HEK293 (cell line): Measurements from ENCODE around the gene SDS.

Source experiments
- CTCF ChIA-PET: fragments of 350-600 bp; formaldehyde crosslinking; extraction: SDS; loops from one replicate; lab custom pipeline; 2021; ENCODE audit warnings: antibody characterized with exemption; lab: Yijun Ruan, JAX
- POLR2A ChIA-PET: fragments of 300-600 bp; formaldehyde crosslinking; extraction: SDS; loops from one replicate; lab custom pipeline; 2020; ENCODE audit warnings: antibody characterized with exemption, inconsistent platforms; lab: Yijun Ruan, JAX
- H3K27ac ChIP-seq: fragments of 200-500 bp; sonication (Bioruptor generic); 2 replicates; pipeline ENCODE4 v1.5.1; 2014; ENCODE audit warnings: low read depth, low read length, control low read depth, inconsistent platforms; ENCODE audit errors: extremely low read depth
- H3K36me3 ChIP-seq, 2 experiments: fragments of 200-500 bp in 1 of 2; sonication (Bioruptor generic) in 1 of 2; 1 replicate in 1 of 2; 2 replicates in 1 of 2; pipeline ENCODE4 v1.5.1; 2014 to 2017; ENCODE audit warnings: inconsistent platforms in 2 of 2, low read length in 2 of 2; ENCODE audit not compliant: control insufficient read depth in 2 of 2, insufficient read depth in 1 of 2
- H3K4me1 ChIP-seq: fragments of 200-500 bp; sonication (Bioruptor generic); 2 replicates; pipeline ENCODE4 v1.5.1; 2014; ENCODE audit warnings: mild to moderate bottlenecking, low read length, inconsistent platforms; ENCODE audit not compliant: control insufficient read depth, insufficient read depth
- H3K4me3 ChIP-seq: 2 replicates; pipeline ENCODE4 v1.5.1; 2011; ENCODE audit warnings: low read depth, mild to moderate bottlenecking, control low read depth, low read length, moderate library complexity
- H3K9me3 ChIP-seq: fragments of 200-500 bp; sonication (Bioruptor generic); 2 replicates; pipeline ENCODE4 v1.5.1; 2014; ENCODE audit warnings: low read depth, low read length, inconsistent platforms; ENCODE audit not compliant: control insufficient read depth, insufficient read depth
- BCL11A ChIP-seq: fragments of 450-650 bp; formaldehyde crosslinking; IDR thresholded peaks from 2 replicates; pipeline ENCODE4 v1.5.1; 2016; ENCODE audit warnings: low read depth, missing biosample characterization, missing genetic modification characterization
- MZF1 ChIP-seq: fragments of 450-650 bp; formaldehyde crosslinking; IDR thresholded peaks from 2 replicates; pipeline ENCODE4 v1.5.1; 2017; ENCODE audit warnings: missing biosample characterization, missing genetic modification characterization, borderline replicate concordance
- TSHZ1 ChIP-seq: fragments of 450-650 bp; formaldehyde crosslinking; IDR thresholded peaks from 2 replicates; pipeline ENCODE4 v1.5.1; 2016; ENCODE audit warnings: missing biosample characterization, missing genetic modification characterization, borderline replicate concordance
- ZBTB21 ChIP-seq: fragments of 450-650 bp; formaldehyde crosslinking; IDR thresholded peaks from 2 replicates; pipeline ENCODE4 v1.5.1; 2017; ENCODE audit warnings: missing biosample characterization, missing genetic modification characterization
- ZNF114 ChIP-seq: fragments of 450-650 bp; formaldehyde crosslinking; IDR thresholded peaks from 2 replicates; pipeline ENCODE4 v1.5.0; 2017; ENCODE audit warnings: missing biosample characterization, missing genetic modification characterization
- ZNF530 ChIP-seq: fragments of 450-650 bp; formaldehyde crosslinking; IDR thresholded peaks from 2 replicates; pipeline ENCODE4 v1.5.1; 2016; ENCODE audit warnings: low read depth, missing biosample characterization, missing genetic modification characterization
- ZNF701 ChIP-seq: fragments of 450-650 bp; formaldehyde crosslinking; IDR thresholded peaks from 2 replicates; pipeline ENCODE4 v1.5.1; 2016; ENCODE audit warnings: missing biosample characterization, missing genetic modification characterization
- ZNF768 ChIP-seq: fragments of 450-650 bp; formaldehyde crosslinking; IDR thresholded peaks from 2 replicates; pipeline ENCODE4 v1.5.1; 2018; ENCODE audit warnings: missing biosample characterization, mild to moderate bottlenecking, missing genetic modification characterization
- ZSCAN23 ChIP-seq: fragments of 450-650 bp; formaldehyde crosslinking; IDR thresholded peaks from 2 replicates; pipeline ENCODE4 v1.5.1; 2016; ENCODE audit warnings: missing biosample characterization, missing genetic modification characterization
- TF ChIP-seq, protein P1 (sequence below): fragments of 450-650 bp; IDR thresholded peaks from 2 replicates; pipeline ENCODE4 v1.5.1; 2018; ENCODE audit warnings: missing biosample characterization, mild to moderate bottlenecking, missing genetic modification characterization
- TF ChIP-seq, protein P2 (sequence below): fragments of 450-650 bp; formaldehyde crosslinking; IDR thresholded peaks from 2 replicates; pipeline ENCODE4 v1.5.0; 2017; ENCODE audit warnings: missing biosample characterization, missing genetic modification characterization, borderline replicate concordance

SDS gene

GRCh38 chr12:113452458-113452857, 48.8 kb upstream of the SDS start:
- ChIA-PET POLR2A (no interaction called here), CTCF (interaction anchor here (3.0 kb wide), 1 partner anchor 9 kb away, joined by 28 read pairs; no protein-coding TSS in a partner anchor)
- no peaks in the 10 kb centered on the region for H3K4me1 ChIP-seq
- no peaks in the 10 kb centered on the region for H3K9me3 ChIP-seq
- no peak overlapping the region for H3K4me3 ChIP-seq
- H3K36me3 ChIP-seq, result no peaks in the 10 kb centered on the region
- TF ChIP-seq, protein P1, sequence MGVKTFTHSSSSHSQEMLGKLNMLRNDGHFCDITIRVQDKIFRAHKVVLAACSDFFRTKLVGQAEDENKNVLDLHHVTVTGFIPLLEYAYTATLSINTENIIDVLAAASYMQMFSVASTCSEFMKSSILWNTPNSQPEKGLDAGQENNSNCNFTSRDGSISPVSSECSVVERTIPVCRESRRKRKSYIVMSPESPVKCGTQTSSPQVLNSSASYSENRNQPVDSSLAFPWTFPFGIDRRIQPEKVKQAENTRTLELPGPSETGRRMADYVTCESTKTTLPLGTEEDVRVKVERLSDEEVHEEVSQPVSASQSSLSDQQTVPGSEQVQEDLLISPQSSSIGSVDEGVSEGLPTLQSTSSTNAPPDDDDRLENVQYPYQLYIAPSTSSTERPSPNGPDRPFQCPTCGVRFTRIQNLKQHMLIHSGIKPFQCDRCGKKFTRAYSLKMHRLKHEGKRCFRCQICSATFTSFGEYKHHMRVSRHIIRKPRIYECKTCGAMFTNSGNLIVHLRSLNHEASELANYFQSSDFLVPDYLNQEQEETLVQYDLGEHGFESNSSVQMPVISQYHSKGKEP (tag by site-specific recombination), result no peak
- TF ChIP-seq BCL11A (tag by site-specific recombination) (no peak), ZNF114 (tag by site-specific recombination) (no peak), ZNF768 (peak; percentile 82), TSHZ1 (tag by site-specific recombination) (no peak), MZF1 (no peak), ZSCAN23 (no peak), ZBTB21 (no peak)
- H3K27ac ChIP-seq, result no peak overlapping the region

GRCh38 chr12:113449839-113450238, 46.2 kb upstream of the SDS start:
- ChIA-PET POLR2A (no interaction called here), CTCF (interaction anchor here (0.6 to 0.7 kb wide), 2 partner anchors 12 to 96 kb away, joined by 3 to 4 read pairs; no protein-coding TSS in a partner anchor)
- Histone ChIP-seq H3K9me3 (no peaks in the 10 kb centered on the region), H3K4me1 (no peaks in the 10 kb centered on the region), H3K27ac (no peak overlapping the region), H3K4me3 (no peak overlapping the region), H3K36me3 (no peaks in the 10 kb centered on the region)
- TF ChIP-seq, protein P2, sequence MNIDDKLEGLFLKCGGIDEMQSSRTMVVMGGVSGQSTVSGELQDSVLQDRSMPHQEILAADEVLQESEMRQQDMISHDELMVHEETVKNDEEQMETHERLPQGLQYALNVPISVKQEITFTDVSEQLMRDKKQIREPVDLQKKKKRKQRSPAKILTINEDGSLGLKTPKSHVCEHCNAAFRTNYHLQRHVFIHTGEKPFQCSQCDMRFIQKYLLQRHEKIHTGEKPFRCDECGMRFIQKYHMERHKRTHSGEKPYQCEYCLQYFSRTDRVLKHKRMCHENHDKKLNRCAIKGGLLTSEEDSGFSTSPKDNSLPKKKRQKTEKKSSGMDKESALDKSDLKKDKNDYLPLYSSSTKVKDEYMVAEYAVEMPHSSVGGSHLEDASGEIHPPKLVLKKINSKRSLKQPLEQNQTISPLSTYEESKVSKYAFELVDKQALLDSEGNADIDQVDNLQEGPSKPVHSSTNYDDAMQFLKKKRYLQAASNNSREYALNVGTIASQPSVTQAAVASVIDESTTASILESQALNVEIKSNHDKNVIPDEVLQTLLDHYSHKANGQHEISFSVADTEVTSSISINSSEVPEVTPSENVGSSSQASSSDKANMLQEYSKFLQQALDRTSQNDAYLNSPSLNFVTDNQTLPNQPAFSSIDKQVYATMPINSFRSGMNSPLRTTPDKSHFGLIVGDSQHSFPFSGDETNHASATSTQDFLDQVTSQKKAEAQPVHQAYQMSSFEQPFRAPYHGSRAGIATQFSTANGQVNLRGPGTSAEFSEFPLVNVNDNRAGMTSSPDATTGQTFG (tag by site-specific recombination), result no peak
- TF ChIP-seq ZNF701 (tag by site-specific recombination) (no peak), ZNF530 (tag by site-specific recombination) (no peak)

DNA sequence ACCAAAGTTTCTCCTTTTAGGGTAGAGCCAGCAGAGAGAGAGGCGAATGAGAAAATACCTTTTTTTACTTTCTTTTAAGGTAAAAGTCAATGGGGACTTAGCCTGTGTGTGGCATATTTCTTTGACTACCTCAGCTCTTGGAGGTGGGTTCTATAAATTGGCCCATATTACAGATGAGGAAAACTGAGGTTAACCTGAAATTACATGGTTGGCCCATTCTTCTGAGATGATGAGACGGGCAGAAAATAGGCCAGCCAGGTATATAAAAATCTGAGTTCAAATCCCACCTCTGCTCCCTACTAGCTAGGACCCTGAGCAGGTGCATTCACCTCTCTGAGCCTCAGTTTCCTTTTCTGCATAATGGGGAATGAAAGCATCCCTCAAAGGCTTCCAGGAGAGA, 45.6 kb upstream of the SDS start:
- no peak overlapping the region for H3K27ac ChIP-seq
- ChIA-PET POLR2A (no interaction called here), CTCF (interaction anchor here (0.6 to 0.7 kb wide), 2 partner anchors 12 to 96 kb away, joined by 3 to 4 read pairs; no protein-coding TSS in a partner anchor)
- no peaks in the 10 kb centered on the region for H3K9me3 ChIP-seq
- no peaks in the 10 kb centered on the region for H3K36me3 ChIP-seq
- H3K4me1 ChIP-seq, result no peaks in the 10 kb centered on the region
- no peak overlapping the region for H3K4me3 ChIP-seq
- no peak for TF ChIP-seq BCL11A (tag by site-specific recombination)
